Spleen (tissue), 11 donors: Measurements from ENCODE around the gene SORBS2. TPM values are rescaled to one million over a fixed set of nuclear protein-coding genes. Genes with fewer than 3 reads are reported as not detected.

ENCODE experiments used
- DNase-seq: peaks from one replicate; pipeline ENCODE4 v3.0.0-alpha.2; 2020
- H3K27ac ChIP-seq, 8 donors: fragments of 200-600 bp; sonication (generic) in 7 of 8; 1 replicate in 4 of 8; 2 replicates in 4 of 8; pipeline versions ENCODE4 v1.5.0 to v1.8.0; 2016 to 2021; ENCODE audit warnings: inconsistent platforms in 4 of 8, mild to moderate bottlenecking in 4 of 8, moderate library complexity in 1 of 8
- H3K27me3 ChIP-seq, 7 donors: fragments of 200-600 bp; sonication (generic) in 6 of 7; replicated peaks in 1 of 7; 1 replicate in 4 of 7; 2 replicates in 3 of 7; pipeline versions ENCODE4 v1.5.0 to v1.8.0; 2016 to 2021; ENCODE audit warnings: inconsistent platforms in 3 of 7, mild to moderate bottlenecking in 1 of 7
- H3K36me3 ChIP-seq, 6 donors: fragments of 200-600 bp; sonication (generic) in 5 of 6; 1 replicate in 4 of 6; 2 replicates in 2 of 6; pipeline versions ENCODE4 v1.5.0 to v1.8.0; 2016 to 2021; ENCODE audit warnings: inconsistent platforms in 2 of 6
- H3K4me1 ChIP-seq, 6 donors: fragments of 200-600 bp; sonication (generic) in 5 of 6; 1 replicate in 3 of 6; 2 replicates in 3 of 6; pipeline versions ENCODE4 v1.5.0 to v1.8.0; 2016 to 2021; ENCODE audit warnings: inconsistent platforms in 3 of 6
- H3K4me3 ChIP-seq, 8 donors: fragments of 200-600 bp; sonication (generic) in 7 of 8; 1 replicate in 4 of 8; 2 replicates in 4 of 8; pipeline versions ENCODE4 v1.5.0 to v1.8.0; 2016 to 2021; ENCODE audit warnings: inconsistent platforms in 4 of 8, mild to moderate bottlenecking in 4 of 8, moderate library complexity in 2 of 8
- H3K9me3 ChIP-seq, 8 donors: fragments of 200-600 bp; sonication (generic) in 7 of 8; 1 replicate in 4 of 8; 2 replicates in 4 of 8; pipeline versions ENCODE4 v1.5.0 to v1.8.0; 2016 to 2021; ENCODE audit warnings: inconsistent platforms in 4 of 8
- POLR2A ChIP-seq, 3 donors: fragments of 450-650 bp; IDR thresholded peaks; one replicate each; pipeline ENCODE4 v1.5.1; 2017; ENCODE audit warnings: antibody characterized with exemption in 3 of 3, mild to moderate bottlenecking in 1 of 3
- POLR2AphosphoS5 ChIP-seq, 3 donors: sonication (generic); formaldehyde crosslinking; IDR thresholded peaks; one replicate each; pipeline ENCODE4 v1.5.1; 2017; ENCODE audit warnings: antibody characterized with exemption in 3 of 3
- WGBS, 5 donors: extraction: QIAGEN DNeasy Blood & Tissue Kit in 3 of 5; methylation state at CpG; one replicate each; pipeline versions ENCODE4 v1.1.5 to v1.1.7; 2013 to 2018; 5-methylcytosine and 5-hydroxymethylcytosine counted together
- intact Hi-C: fragments of 100-400 bp; cut with DNase I; formaldehyde crosslinking; loops from one replicate; pipeline ENCODE4 v1.15.0; 2023; ENCODE audit warnings: low total_unique reads
- polyA plus RNA-seq, 3 donors: library from polyadenylated mRNA; stranded (reverse); fragments of 200-250 nt; gene quantifications; one replicate each; pipeline ENCODE4 v1.2.1, GENCODE V29; 2013
- total RNA-seq, 7 donors: library from RNA; depleted of rRNA in 3 of 7; stranded (reverse); fragments of >200 nt in 3 of 7; fragmentation: NEBNext Ultra II Directional in 4 of 7; extraction: Animal tissue kit (Norgen Biotek cat#: 25700) in 4 of 7; gene quantifications; one replicate each; pipeline versions ENCODE4 v1.1.0 to v1.2.1, GENCODE V29; 2016 to 2021
- TF ChIP-seq, protein P1 (sequence below), 11 experiments: fragments of 200-600 bp in 7 of 11; fragments of 450-650 bp in 4 of 11; sonication (generic) in 4 of 11; IDR thresholded peaks in 8 of 11; conservative IDR thresholded peaks in 3 of 11; 1 replicate in 7 of 11; 2 replicates in 4 of 11; pipeline versions ENCODE4 v1.4.0 to v1.8.0; 2016 to 2021; ENCODE audit warnings: antibody characterized with exemption in 11 of 11, inconsistent platforms in 4 of 11, mild to moderate bottlenecking in 1 of 11
- donor health status: healthy with polysubstance abuse.
- donor health status: DM: no; HTN: no; CAD: no; lungs with moderate emphysema.
- donor health status: DM: no; HTN: no; CAD: no.
- donor health status: Bipolar disorder and iron deficiency.
- donor health status: healthy.
- donor health status: DM: no; HTN: no; CAD: no.
- donor health status: DM: yes; HTN: yes; CAD: no.

Gene SORBS2
- total and polyA plus RNA-seq, 10 donors, result 5.9 to 128 (median 84.8) TPM

DNA sequence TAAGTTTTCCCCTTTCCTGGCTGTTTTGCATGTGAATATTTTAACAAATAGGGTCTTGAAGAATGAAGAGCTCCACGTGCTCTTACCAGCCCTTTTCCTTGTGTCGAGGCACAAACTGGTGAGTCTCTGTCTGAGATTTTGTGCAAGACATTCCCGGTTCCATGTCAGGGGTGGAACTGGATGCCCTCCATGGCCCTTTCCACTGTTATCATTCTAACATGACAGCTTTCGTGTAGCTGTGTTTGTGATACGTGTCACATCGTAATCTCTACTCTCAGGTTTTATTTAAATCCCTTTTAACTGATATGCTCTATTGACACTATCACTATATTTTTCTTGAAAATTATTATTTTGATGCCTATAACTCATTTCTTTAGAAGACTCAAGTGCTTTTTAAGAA, 130.4 kb downstream of the SORBS2 start:
- DNase-seq, result no peak
- intact Hi-C loops, result no loop called here
- Histone ChIP-seq H3K9me3 (no peaks in the 10 kb centered on the region), H3K4me1 (no peaks in the 10 kb centered on the region), H3K27me3 (no peaks in the 10 kb centered on the region), H3K4me3 (no peak overlapping the region), H3K27ac (no peak overlapping the region), H3K36me3 (no peaks in the 10 kb centered on the region)
- TF ChIP-seq POLR2AphosphoS5 (IDR thresholded peaks at IDR 0.05) (no peak), POLR2A (IDR thresholded peaks at IDR 0.05) (no peak)
- TF ChIP-seq, protein P1, sequence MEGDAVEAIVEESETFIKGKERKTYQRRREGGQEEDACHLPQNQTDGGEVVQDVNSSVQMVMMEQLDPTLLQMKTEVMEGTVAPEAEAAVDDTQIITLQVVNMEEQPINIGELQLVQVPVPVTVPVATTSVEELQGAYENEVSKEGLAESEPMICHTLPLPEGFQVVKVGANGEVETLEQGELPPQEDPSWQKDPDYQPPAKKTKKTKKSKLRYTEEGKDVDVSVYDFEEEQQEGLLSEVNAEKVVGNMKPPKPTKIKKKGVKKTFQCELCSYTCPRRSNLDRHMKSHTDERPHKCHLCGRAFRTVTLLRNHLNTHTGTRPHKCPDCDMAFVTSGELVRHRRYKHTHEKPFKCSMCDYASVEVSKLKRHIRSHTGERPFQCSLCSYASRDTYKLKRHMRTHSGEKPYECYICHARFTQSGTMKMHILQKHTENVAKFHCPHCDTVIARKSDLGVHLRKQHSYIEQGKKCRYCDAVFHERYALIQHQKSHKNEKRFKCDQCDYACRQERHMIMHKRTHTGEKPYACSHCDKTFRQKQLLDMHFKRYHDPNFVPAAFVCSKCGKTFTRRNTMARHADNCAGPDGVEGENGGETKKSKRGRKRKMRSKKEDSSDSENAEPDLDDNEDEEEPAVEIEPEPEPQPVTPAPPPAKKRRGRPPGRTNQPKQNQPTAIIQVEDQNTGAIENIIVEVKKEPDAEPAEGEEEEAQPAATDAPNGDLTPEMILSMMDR (IDR thresholded peaks at IDR 0.05 in 8 of 11, conservative IDR thresholded peaks at IDR 0.05 in 3 of 11), result no peak
- 81 to 90% (median 88%) methylated on average over 6 of the region's 6 CpGs for WGBS, 5 donors

DNA sequence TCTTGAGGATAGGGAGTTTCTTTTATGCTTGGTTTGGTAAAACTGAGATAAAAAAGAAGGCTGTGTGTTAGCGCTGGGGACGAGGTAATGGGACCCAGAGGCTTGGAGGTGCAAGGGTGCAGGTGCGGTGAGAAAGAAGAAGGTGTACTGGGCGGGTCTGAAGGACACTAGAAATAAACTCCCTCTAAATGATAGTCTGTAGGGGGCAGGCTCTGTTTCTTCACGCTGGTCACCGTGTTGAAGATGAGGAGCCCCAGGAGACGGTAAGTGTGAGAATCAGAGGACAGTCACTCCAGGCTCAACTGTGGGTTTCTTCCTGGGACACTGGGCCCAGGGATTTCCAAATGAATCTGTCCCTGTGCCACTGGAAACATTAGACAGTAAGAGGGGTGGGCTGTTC, 131.4 kb downstream of the SORBS2 start:
- no peak overlapping the region for H3K27ac ChIP-seq
- TF ChIP-seq, protein P1 (IDR thresholded peaks at IDR 0.05 in 8 of 11, conservative IDR thresholded peaks at IDR 0.05 in 3 of 11), result no peak
- no peak for TF ChIP-seq POLR2AphosphoS5 (IDR thresholded peaks at IDR 0.05)
- no peak for DNase-seq
- H3K4me3 ChIP-seq, result no peak overlapping the region
- no peaks in the 10 kb centered on the region for H3K27me3 ChIP-seq
- H3K9me3 ChIP-seq, result no peaks in the 10 kb centered on the region
- H3K36me3 ChIP-seq, result no peaks in the 10 kb centered on the region
- intact Hi-C loops, result no loop called here
- WGBS, 5 donors, result 84 to 90% (median 85%) methylated on average over 7 of the region's 7 CpGs
- H3K4me1 ChIP-seq, result no peaks in the 10 kb centered on the region

DNA sequence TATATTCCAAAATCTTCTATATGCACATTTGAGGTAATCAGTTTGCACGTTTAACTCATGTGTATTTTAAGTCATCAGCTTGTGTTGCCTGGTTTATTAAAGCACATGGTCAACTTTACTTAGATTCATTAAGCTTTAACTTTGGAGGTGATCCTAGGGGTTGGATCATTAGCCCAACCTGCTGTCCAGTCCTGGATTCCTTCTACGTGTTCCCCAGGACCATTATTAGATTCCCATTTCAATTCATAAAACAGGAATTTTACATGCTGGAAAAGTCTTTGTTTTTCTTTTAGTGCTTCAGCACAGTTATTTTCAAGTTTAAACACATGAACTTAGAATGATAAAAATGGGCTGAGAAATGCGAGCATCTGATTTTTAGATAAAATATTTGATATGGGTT, 132.5 kb downstream of the SORBS2 start:
- TF ChIP-seq POLR2AphosphoS5 (IDR thresholded peaks at IDR 0.05) (no peak), POLR2A (IDR thresholded peaks at IDR 0.05) (no peak)
- TF ChIP-seq, protein P1 (IDR thresholded peaks at IDR 0.05 in 8 of 11, conservative IDR thresholded peaks at IDR 0.05 in 3 of 11), result no peak
- Histone ChIP-seq H3K9me3 (no peaks in the 10 kb centered on the region), H3K27me3 (no peaks in the 10 kb centered on the region), H3K27ac (no peak overlapping the region), H3K36me3 (no peaks in the 10 kb centered on the region), H3K4me3 (no peak overlapping the region), H3K4me1 (no peaks in the 10 kb centered on the region)
- intact Hi-C loops, result no loop called here
- WGBS, 5 donors, result 85 to 94% (median 92%) methylated on average over 3 of the region's 3 CpGs
- no peak for DNase-seq

DNA sequence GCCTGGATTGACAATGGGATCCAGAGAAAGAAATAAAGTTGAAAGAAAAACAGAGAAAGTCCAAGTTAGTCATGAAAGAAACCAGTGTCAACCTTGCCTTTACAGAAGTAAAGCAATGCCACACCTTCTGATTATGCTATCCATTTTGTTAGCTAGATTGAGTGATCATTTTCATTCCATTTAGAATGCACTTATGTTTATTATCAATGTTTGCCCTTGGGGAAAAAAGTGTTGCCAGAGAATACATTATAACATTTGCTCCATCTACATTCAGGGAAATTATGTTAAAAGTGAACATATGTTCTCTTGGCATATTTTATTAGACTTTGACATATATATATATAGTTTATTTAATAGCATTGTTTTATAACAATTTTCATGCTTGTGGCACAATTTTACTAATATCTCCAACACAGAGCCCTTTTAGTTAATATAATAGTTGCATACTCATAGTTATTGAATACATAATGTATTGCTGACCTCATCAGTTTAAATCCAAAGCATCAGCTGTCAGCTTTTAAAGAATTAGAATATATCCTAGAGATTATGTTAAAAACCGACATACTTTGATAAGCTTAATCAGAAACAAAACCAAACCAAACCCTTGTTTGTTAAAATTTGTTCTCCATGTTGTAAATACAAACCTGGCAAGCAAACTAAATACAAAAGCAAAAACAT, 134.2 kb downstream of the SORBS2 start:
- no peaks in the 10 kb centered on the region for H3K27me3 ChIP-seq
- intact Hi-C loops, result no loop called here
- 85 to 95% (median 91%) methylated on average over 1 of the region's 1 CpG for WGBS, 5 donors

More for the DNA sequence above, 134.2 kb downstream of the SORBS2 start:
- Histone ChIP-seq H3K36me3 (no peaks in the 10 kb centered on the region), H3K4me3 (no peak overlapping the region), H3K4me1 (no peaks in the 10 kb centered on the region), H3K9me3 (no peaks in the 10 kb centered on the region), H3K27ac (no peak overlapping the region)
- TF ChIP-seq POLR2A (IDR thresholded peaks at IDR 0.05), result no peak
- TF ChIP-seq, protein P1 (IDR thresholded peaks at IDR 0.05 in 8 of 11, conservative IDR thresholded peaks at IDR 0.05 in 3 of 11), result no peak
- TF ChIP-seq POLR2AphosphoS5 (IDR thresholded peaks at IDR 0.05), result no peak
- DNase-seq, result no peak
